OCI-LY7 (cell line): ENCODE data around the gene FNDC10. TPM values are rescaled to one million over a fixed set of nuclear protein-coding genes. Genes with fewer than 3 reads are reported as not detected.

ENCODE experiments used
- BruUV-seq: library from RNA; stranded (reverse); fragments of 400-500 nt; replicated peaks from 2 replicates; lab custom pipeline; 2021; lab: Mats Ljungman, UMichigan
- CTCF ChIA-PET: fragments of 300-600 bp; sonication (Branson Sonifier 250); formaldehyde crosslinking; loops from one replicate; lab custom pipeline; 2022; ENCODE audit warnings: antibody characterized with exemption; ENCODE audit not compliant: unreplicated experiment; lab: Charles Lee
- POLR2A ChIA-PET: fragments of 300-600 bp; sonication (Branson Sonifier 250); formaldehyde crosslinking; loops from one replicate; lab custom pipeline; 2022; ENCODE audit warnings: antibody characterized with exemption; lab: Charles Lee
- DNase-seq: peaks from one replicate; pipeline ENCODE4 v3.0.0-alpha.2; 2015; ENCODE audit warnings: low spot score
- H2AFZ ChIP-seq: fragments of 200-600 bp; sonication (generic), shearing (Covaris generic); 2 replicates; pipeline ENCODE4 v1.6.1; 2014; ENCODE audit warnings: mild to moderate bottlenecking, antibody characterized with exemption, low read length, moderate library complexity
- H3K27ac ChIP-seq: fragments of 200-600 bp; sonication (generic); 2 replicates; pipeline ENCODE4 v1.5.1; 2014; ENCODE audit warnings: mixed run types, low read depth, mild to moderate bottlenecking, moderate library complexity, low read length, inconsistent platforms; ENCODE audit not compliant: poor library complexity, severe bottlenecking
- H3K36me3 ChIP-seq: fragments of 200-600 bp; sonication (generic); 2 replicates; pipeline ENCODE4 v1.6.1; 2014; ENCODE audit warnings: mild to moderate bottlenecking, antibody characterized with exemption, low read length, moderate library complexity, mixed read lengths; ENCODE audit not compliant: insufficient read depth
- H3K4me1 ChIP-seq: fragments of 200-600 bp; sonication (generic); 2 replicates; pipeline ENCODE4 v1.5.1; 2014; ENCODE audit warnings: mild to moderate bottlenecking, low read length; ENCODE audit not compliant: insufficient read depth, poor library complexity, severe bottlenecking
- H3K4me2 ChIP-seq: fragments of 200-600 bp; sonication (generic); 2 replicates; pipeline ENCODE4 v1.6.1; 2014; ENCODE audit warnings: mild to moderate bottlenecking, low read length
- H3K4me3 ChIP-seq: fragments of 200-600 bp; sonication (generic); 2 replicates; pipeline ENCODE4 v1.5.1; 2014; ENCODE audit warnings: mild to moderate bottlenecking, low read depth, low read length; ENCODE audit not compliant: poor library complexity, severe bottlenecking
- H3K79me2 ChIP-seq: fragments of 200-600 bp; sonication (generic); 2 replicates; pipeline ENCODE4 v1.6.1; 2016; ENCODE audit warnings: low read depth, mild to moderate bottlenecking, low read length, moderate library complexity, mixed read lengths; ENCODE audit not compliant: insufficient read depth
- H3K9me2 ChIP-seq: fragments of 200-600 bp; sonication (generic); 2 replicates; pipeline ENCODE4 v1.6.1; 2016; ENCODE audit warnings: mild to moderate bottlenecking, low read length, mixed read lengths; ENCODE audit not compliant: insufficient read depth
- H3K9me3 ChIP-seq: fragments of 200-600 bp; sonication (generic); 2 replicates; pipeline ENCODE4 v1.6.1; 2014; ENCODE audit warnings: mild to moderate bottlenecking, mixed run types, low read length, mixed read lengths
- H4K20me1 ChIP-seq: fragments of 200-600 bp; sonication (generic); 2 replicates; pipeline ENCODE4 v1.6.1; 2014; ENCODE audit warnings: mild to moderate bottlenecking, antibody characterized with exemption, low read length, moderate library complexity, mixed read lengths; ENCODE audit not compliant: insufficient read depth
- EZH2phosphoT487 ChIP-seq: fragments of 200-600 bp; sonication (generic); IDR thresholded peaks from 2 replicates; pipeline ENCODE4 v1.6.1; 2018; ENCODE audit warnings: low read depth, borderline replicate concordance, mild to moderate bottlenecking, mixed run types, antibody characterized with exemption, low read length, moderate library complexity, mixed read lengths
- intact Hi-C: fragments of 100-400 bp; cut with micrococcal nuclease; formaldehyde crosslinking; loops from one replicate; pipeline ENCODE4 v1.10.0; 2022; ENCODE audit not compliant: unreplicated experiment
- total RNA-seq, 2 experiments: library from RNA; depleted of rRNA in 1 of 2; stranded (reverse); fragments of >200 nt in 1 of 2; shearing (Covaris generic) in 1 of 2; gene quantifications; 2 replicates each; pipeline ENCODE4 v1.2.3, GENCODE V29; 2014 to 2022
- TF ChIP-seq, protein P1 (sequence below): fragments of 200-600 bp; sonication (generic); conservative IDR thresholded peaks from 2 replicates; pipeline ENCODE4 v1.5.1; 2014; ENCODE audit warnings: mild to moderate bottlenecking, antibody characterized with exemption, low read length, moderate library complexity, mixed read lengths

Gene FNDC10
- total RNA-seq, 2 experiments from 2014 or later, result 1.3 to 2.7 TPM

DNA sequence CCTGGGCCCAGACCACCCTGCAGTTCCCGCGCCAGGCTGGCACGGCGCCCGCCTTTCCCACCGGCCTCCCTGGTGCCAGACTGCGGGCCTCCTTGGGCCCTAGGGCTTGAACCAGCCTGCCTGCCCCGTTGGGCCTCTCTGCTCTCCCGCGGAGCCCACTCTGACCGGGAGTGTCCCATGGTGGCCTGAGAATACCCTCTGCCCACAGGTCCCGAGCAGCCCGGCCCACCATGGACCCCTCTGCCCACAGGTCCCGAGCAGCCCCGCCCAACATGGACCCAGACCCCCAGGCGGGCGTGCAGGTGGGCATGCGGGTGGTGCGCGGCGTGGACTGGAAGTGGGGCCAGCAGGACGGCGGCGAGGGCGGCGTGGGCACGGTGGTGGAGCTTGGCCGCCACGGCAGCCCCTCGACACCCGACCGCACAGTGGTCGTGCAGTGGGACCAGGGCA is 23.3 kb upstream of the FNDC10 start:
- POLR2A ChIA-PET, result no interaction called here
- CTCF ChIA-PET, result no interaction called here
- H3K4me2 ChIP-seq, result no peak overlapping the region
- H3K4me3 ChIP-seq, result no peak overlapping the region
- no peaks in the 10 kb centered on the region for H3K9me2 ChIP-seq
- DNase-seq, result no peak
- H2AFZ ChIP-seq, result no peak overlapping the region
- no TSS peak for BruUV-seq
- no peak overlapping the region for H3K27ac ChIP-seq
- H3K79me2 ChIP-seq, result no peaks in the 10 kb centered on the region
- no peaks in the 10 kb centered on the region; the same call in 1 of the 2 replicates for H4K20me1 ChIP-seq
- no peaks in the 10 kb centered on the region for H3K36me3 ChIP-seq
- H3K4me1 ChIP-seq, result peaks cover 8% of the 10 kb centered on the region
- H3K9me3 ChIP-seq, result no peaks in the 10 kb centered on the region
- TF ChIP-seq, protein P1, sequence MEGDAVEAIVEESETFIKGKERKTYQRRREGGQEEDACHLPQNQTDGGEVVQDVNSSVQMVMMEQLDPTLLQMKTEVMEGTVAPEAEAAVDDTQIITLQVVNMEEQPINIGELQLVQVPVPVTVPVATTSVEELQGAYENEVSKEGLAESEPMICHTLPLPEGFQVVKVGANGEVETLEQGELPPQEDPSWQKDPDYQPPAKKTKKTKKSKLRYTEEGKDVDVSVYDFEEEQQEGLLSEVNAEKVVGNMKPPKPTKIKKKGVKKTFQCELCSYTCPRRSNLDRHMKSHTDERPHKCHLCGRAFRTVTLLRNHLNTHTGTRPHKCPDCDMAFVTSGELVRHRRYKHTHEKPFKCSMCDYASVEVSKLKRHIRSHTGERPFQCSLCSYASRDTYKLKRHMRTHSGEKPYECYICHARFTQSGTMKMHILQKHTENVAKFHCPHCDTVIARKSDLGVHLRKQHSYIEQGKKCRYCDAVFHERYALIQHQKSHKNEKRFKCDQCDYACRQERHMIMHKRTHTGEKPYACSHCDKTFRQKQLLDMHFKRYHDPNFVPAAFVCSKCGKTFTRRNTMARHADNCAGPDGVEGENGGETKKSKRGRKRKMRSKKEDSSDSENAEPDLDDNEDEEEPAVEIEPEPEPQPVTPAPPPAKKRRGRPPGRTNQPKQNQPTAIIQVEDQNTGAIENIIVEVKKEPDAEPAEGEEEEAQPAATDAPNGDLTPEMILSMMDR, result no peak
- TF ChIP-seq EZH2phosphoT487, result no peak
- intact Hi-C loops, result no loop called here

DNA sequence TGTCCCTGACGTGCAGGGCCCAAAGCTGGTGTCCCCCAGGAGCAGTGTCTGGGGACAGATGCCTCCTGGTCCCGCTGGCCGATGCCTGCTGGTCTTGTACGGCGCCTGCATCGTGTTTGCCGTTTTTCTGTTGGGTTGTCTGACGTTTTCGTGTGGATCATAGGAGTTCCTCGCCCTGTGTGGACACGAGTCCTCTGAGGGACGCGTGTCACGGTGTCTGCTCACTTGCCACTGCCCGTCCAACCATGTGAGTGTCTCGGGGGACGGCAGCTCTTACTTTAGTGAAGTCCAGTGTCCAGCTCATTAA is 22.8 kb upstream of the FNDC10 start:
- H3K79me2 ChIP-seq, result no peaks in the 10 kb centered on the region
- no peaks in the 10 kb centered on the region; the same call in 1 of the 2 replicates for H4K20me1 ChIP-seq
- ChIA-PET POLR2A (no interaction called here), CTCF (no interaction called here)
- H3K9me2 ChIP-seq, result no peaks in the 10 kb centered on the region
- H2AFZ ChIP-seq, result no peak overlapping the region
- H3K27ac ChIP-seq, result no peak overlapping the region
- BruUV-seq, result no TSS peak
- no peak for DNase-seq
- H3K4me1 ChIP-seq, result peaks cover 4% of the 10 kb centered on the region
- no peak overlapping the region for H3K4me2 ChIP-seq
- no peak overlapping the region for H3K4me3 ChIP-seq
- no peaks in the 10 kb centered on the region for H3K36me3 ChIP-seq
- intact Hi-C loops, result no loop called here
- TF ChIP-seq, protein P1, result no peak
- no peaks in the 10 kb centered on the region for H3K9me3 ChIP-seq

DNA sequence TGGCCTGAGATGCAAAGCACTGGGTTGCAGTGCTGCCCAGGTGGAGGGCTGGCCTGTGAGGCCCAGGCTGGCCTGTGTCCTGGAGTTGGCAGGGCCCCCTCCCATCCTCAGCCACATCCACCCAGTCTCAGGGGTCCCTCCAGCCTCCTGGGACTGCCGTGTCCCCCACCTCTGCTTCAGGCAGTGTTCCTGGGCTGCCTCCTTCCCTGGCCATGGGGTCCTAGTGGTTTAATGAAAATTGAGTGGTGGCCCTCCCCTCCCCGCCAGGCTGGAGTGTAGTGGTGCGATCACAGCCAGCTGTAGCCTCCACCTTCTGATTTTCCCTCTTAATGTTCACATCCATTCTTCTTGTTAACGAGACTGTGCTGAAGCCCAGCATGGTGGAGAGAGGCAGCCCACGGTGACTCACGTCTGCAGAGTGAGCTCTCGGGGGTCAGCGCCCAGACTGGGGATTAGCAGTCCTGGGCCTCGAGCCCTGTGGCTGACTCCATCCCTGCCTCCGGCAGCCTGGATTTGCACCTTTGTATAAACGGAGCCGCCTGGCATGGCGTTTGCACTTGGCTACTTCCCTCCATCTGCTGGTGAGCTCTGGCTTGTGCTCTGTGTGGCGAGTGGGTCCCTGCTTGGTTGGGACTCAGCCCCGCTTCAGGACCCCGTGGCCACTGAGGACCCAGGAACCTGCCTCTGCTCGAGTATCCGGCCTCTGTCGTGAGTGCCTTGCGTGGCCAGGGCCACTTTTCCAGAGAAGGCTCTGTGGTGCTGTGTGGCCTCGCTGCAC is 22.3 kb upstream of the FNDC10 start:
- H3K27ac ChIP-seq, result no peak overlapping the region
- DNase-seq, result no peak
- no peaks in the 10 kb centered on the region for H3K79me2 ChIP-seq
- no peak overlapping the region for H2AFZ ChIP-seq
- intact Hi-C loops, result no loop called here
- ChIA-PET POLR2A (no interaction called here), CTCF (no interaction called here)
- no peaks in the 10 kb centered on the region; the same call in 1 of the 2 replicates for H4K20me1 ChIP-seq
- no peaks in the 10 kb centered on the region for H3K9me3 ChIP-seq
- H3K36me3 ChIP-seq, result no peaks in the 10 kb centered on the region
- BruUV-seq, result no TSS peak
- no peak overlapping the region for H3K4me3 ChIP-seq
- TF ChIP-seq, protein P1, result no peak
- no peaks in the 10 kb centered on the region for H3K9me2 ChIP-seq
- peaks cover under 1% of the 10 kb centered on the region for H3K4me1 ChIP-seq
- H3K4me2 ChIP-seq, result no peak overlapping the region
